ENCODE results near the gene STIM2. TPM values are rescaled to one million over a fixed set of nuclear protein-coding genes. Genes with fewer than 3 reads are reported as not detected.
"Not testable (repeated sequence)": the region's sequence is repeated elsewhere in the genome, so short reads cannot be mapped to it uniquely, and the experiment has no call there.

The STIM2 gene
- total RNA-seq, 4 donors from 2014 or later = 15.9 to 25.5 (median 23.6) TPM

DNA sequence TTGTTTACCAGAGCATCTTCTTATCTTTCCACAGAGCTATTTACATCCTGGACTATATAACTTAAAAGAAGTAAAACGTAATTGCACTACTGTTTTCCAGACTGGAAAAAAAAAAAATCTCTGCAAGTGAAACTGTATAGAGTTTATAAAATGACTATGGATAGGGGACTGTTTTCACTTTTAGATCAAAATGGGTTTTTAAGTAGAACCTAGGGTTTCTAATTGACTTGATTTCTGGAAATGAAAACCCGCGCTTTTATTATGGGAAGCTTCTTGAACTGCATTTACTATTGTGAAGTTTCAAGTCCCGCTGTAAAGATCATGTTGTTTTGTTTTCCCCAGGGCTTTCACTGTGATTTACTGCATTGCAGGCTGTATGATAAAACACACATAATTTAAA, 162.7 kb downstream of the STIM2 start:
- DNase-seq (ENCODE audit: low spot score in 2 of 2) = no peak
- intact Hi-C loops (cut with DNase I; ENCODE audit: low total_unique reads) = no loop called here
- H3K4me3 ChIP-seq (ENCODE audit: low read depth, poor library complexity, severe bottlenecking) = no peak overlapping the region
- 87% methylated on average over 4 of the region's 4 CpGs for WGBS, 2 donors
- TF ChIP-seq, protein P1, sequence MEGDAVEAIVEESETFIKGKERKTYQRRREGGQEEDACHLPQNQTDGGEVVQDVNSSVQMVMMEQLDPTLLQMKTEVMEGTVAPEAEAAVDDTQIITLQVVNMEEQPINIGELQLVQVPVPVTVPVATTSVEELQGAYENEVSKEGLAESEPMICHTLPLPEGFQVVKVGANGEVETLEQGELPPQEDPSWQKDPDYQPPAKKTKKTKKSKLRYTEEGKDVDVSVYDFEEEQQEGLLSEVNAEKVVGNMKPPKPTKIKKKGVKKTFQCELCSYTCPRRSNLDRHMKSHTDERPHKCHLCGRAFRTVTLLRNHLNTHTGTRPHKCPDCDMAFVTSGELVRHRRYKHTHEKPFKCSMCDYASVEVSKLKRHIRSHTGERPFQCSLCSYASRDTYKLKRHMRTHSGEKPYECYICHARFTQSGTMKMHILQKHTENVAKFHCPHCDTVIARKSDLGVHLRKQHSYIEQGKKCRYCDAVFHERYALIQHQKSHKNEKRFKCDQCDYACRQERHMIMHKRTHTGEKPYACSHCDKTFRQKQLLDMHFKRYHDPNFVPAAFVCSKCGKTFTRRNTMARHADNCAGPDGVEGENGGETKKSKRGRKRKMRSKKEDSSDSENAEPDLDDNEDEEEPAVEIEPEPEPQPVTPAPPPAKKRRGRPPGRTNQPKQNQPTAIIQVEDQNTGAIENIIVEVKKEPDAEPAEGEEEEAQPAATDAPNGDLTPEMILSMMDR (IDR thresholded peaks at IDR 0.05) = no peak
- no peak for TF ChIP-seq POLR2A (IDR thresholded peaks at IDR 0.05)

DNA sequence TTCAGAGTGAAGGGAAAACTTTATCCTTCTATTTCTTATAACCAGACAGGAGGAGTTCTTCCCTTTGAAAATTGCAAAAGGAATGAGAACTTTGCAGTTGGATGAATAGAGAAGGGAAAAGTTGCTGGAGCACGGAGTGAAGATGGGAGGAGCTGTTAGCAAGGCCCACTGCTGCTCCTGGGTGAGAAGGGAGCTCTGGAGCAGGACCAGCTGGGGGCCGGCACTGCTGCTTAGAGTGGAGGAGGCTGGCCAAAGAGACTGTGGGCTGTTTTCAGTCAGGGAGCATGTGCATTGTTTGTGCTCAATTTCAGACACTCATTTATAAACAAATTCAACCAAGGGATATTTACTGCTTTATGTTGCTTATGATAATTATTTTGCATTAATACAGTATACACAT, 164.2 kb downstream of the STIM2 start:
- WGBS, 2 donors = 53 to 55% methylated on average over 2 of the region's 2 CpGs
- no peak for DNase-seq (ENCODE audit: low spot score in 2 of 2)
- TF ChIP-seq POLR2A (IDR thresholded peaks at IDR 0.05) = no peak
- TF ChIP-seq, protein P1 (IDR thresholded peaks at IDR 0.05) = no peak
- intact Hi-C loops (cut with DNase I; ENCODE audit: low total_unique reads) = no loop called here
- no peak overlapping the region for H3K4me3 ChIP-seq (ENCODE audit: low read depth, poor library complexity, severe bottlenecking)

DNA sequence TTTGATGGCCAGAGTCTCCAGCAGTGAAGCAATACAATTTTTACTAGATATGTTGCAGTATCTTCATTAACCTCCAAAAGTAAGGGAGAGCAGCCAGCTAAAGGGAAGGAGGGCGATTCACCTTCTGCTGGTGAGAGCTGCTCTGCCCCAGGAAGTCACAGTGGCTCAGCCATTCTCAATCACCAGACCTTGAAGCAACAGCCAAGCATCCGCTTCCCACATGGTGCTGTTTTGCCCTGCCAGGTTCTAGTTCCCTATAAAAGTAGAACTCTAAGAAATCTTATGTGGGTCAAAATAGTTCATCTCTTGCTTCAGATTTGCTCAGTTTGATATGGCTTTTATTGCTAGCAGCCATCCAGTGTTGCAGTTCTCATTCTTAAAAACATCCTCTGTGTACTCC, 166.8 kb downstream of the STIM2 start:
- TF ChIP-seq POLR2A (IDR thresholded peaks at IDR 0.05) = no peak
- TF ChIP-seq, protein P1 (IDR thresholded peaks at IDR 0.05) = no peak
- intact Hi-C loops (cut with DNase I; ENCODE audit: low total_unique reads) = no loop called here
- 72% methylated on average over 2 of the region's 2 CpGs for WGBS, 2 donors
- DNase-seq (ENCODE audit: low spot score in 2 of 2) = no peak
- no peak overlapping the region for H3K4me3 ChIP-seq (ENCODE audit: low read depth, poor library complexity, severe bottlenecking)

DNA sequence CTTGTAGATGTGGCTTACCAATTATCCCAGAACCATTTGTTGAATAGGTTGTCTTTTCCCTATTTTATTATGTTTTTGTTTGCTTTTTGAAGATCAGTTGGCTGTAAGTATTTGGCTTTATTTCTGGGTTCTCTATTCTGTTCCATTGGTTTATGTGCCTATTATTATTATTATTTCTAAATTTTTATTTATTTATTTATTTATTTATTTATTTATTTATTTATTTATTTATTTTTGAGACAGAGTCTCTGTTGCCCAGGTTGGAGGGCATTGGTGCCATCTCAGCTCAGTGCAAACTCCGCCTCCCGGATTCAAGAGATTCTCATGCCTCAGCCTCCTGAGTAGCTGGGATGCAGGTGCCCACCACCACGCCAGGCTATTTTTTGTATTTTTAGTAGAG, 174.5 kb downstream of the STIM2 start:
- 69 to 99% methylated on average over 3 of the region's 3 CpGs for WGBS, 2 donors
- intact Hi-C loops (cut with DNase I; ENCODE audit: low total_unique reads); DNase-seq (ENCODE audit: low spot score in 2 of 2); H3K4me3 ChIP-seq (ENCODE audit: low read depth, poor library complexity, severe bottlenecking): not testable (repeated sequence)

DNA sequence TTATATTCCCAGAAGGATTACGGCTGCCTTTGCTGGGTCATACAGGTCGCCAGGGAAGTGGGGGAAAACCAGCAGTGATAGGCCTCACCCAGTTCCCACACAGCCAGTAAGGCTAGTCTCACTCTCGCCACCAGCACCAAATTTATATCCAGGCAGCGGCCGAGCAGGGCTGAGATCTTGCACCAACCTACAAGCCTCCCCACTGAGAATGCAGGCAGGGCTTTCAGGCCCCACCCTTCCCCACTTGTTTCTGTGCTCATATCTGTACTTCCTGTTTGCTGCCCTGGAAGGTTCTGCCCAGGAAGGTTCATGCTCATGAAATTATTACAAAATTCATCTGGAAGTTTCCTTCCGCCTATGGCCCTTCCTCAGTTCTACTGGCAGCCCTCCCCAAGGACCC, 179.7 kb downstream of the STIM2 start:
- intact Hi-C loops (cut with DNase I; ENCODE audit: low total_unique reads) = no loop called here
- WGBS, 2 donors = 81 to 82% methylated on average over 6 of the region's 6 CpGs
- H3K4me3 ChIP-seq (ENCODE audit: low read depth, poor library complexity, severe bottlenecking) = no peak overlapping the region
- DNase-seq (ENCODE audit: low spot score in 2 of 2) = no peak
- no peak for TF ChIP-seq POLR2A (IDR thresholded peaks at IDR 0.05)
- TF ChIP-seq, protein P1 (IDR thresholded peaks at IDR 0.05) = no peak

DNA sequence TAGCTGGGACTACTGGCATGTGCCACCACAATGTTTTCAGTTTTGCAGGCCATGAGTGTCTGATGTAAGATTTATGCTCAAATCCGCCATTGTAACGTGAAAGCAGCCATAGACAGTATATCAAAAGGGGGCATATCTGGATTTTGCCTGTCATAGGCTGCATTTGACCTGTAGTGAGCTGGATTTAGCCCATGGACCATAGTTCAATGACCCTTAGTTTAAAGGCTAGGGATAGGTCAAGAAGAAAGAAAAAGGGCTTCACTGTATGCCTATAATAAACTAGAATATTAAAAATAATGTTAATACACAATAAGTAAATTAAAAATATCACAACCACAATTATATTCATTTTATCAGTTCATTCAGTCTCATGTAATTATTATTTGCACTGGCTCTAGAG, 181.8 kb downstream of the STIM2 start:
- DNase-seq (ENCODE audit: low spot score in 2 of 2) = no peak
- intact Hi-C loops (cut with DNase I; ENCODE audit: low total_unique reads) = no loop called here
- TF ChIP-seq, protein P1 (IDR thresholded peaks at IDR 0.05) = no peak
- TF ChIP-seq POLR2A (IDR thresholded peaks at IDR 0.05) = no peak
- 78 to 88% methylated on average over 2 of the region's 2 CpGs for WGBS, 2 donors
- H3K4me3 ChIP-seq (ENCODE audit: low read depth, poor library complexity, severe bottlenecking) = no peak overlapping the region
